OCI-LY3 (cell line): ENCODE results near the gene GALNT14.

ENCODE experiments used
- H2AFZ ChIP-seq: fragments of 200-600, 300-600 bp; shearing (Covaris generic); 2 replicates; pipeline ENCODE4 v1.6.0; 2014; ENCODE audit warnings: antibody characterized with exemption, low read depth, low read length
- H3K27ac ChIP-seq: fragments of 200-600, 300-600 bp; sonication (generic); 2 replicates; pipeline ENCODE4 v1.5.1; 2014; ENCODE audit warnings: mild to moderate bottlenecking, low read length, moderate library complexity, mixed read lengths
- H3K27me3 ChIP-seq: fragments of 200-600, 300-600 bp; sonication (generic); 2 replicates; pipeline ENCODE4 v1.6.1; 2014; ENCODE audit warnings: low read depth, low read length, mixed read lengths
- H3K36me3 ChIP-seq: fragments of 200-600, 300-600 bp; sonication (generic); replicated peaks from 2 replicates; pipeline ENCODE3; 2014; ENCODE audit warnings: low read depth, low read length, mixed read lengths
- H3K4me1 ChIP-seq: fragments of 300-600, 200-600 bp; sonication (generic); 2 replicates; pipeline ENCODE4 v1.6.1; 2014; ENCODE audit warnings: low read length, mixed read lengths
- H3K4me2 ChIP-seq: fragments of 200-600, 300-600 bp; sonication (generic); 2 replicates; pipeline ENCODE4 v1.6.1; 2014; ENCODE audit warnings: low read length, mixed read lengths
- H3K4me3 ChIP-seq: fragments of 300-600, 200-600 bp; sonication (generic); 2 replicates; pipeline ENCODE4 v1.5.1; 2014; ENCODE audit warnings: antibody characterized with exemption, mild to moderate bottlenecking, low read length, moderate library complexity
- H3K79me2 ChIP-seq: fragments of 300-600, 200-600 bp; shearing (Covaris generic); 2 replicates; pipeline ENCODE4 v1.6.1; 2014; ENCODE audit warnings: mild to moderate bottlenecking, low read length, mixed read lengths
- H3K9ac ChIP-seq: fragments of 300-600, 200-600 bp; shearing (Covaris generic); 2 replicates; pipeline ENCODE4 v1.6.0; 2014; ENCODE audit warnings: mild to moderate bottlenecking, low read length, moderate library complexity
- H3K9me3 ChIP-seq: fragments of 200-600, 300-600 bp; shearing (Covaris generic); 2 replicates; pipeline ENCODE4 v1.6.1; 2014; ENCODE audit warnings: low read length, mixed read lengths; ENCODE audit not compliant: insufficient read depth
- H4K20me1 ChIP-seq: fragments of 200-600, 300-600 bp; sonication (generic); 2 replicates; pipeline ENCODE4 v1.6.1; 2016; ENCODE audit warnings: low read length, mixed read lengths; ENCODE audit not compliant: insufficient read depth
- CTCF ChIP-seq: fragments of 200-600, 300-600 bp; sonication (generic); IDR thresholded peaks from 2 replicates; pipeline ENCODE4 v1.5.1; 2014; ENCODE audit warnings: antibody characterized with exemption, low read length, low read depth
- EZH2phosphoT487 ChIP-seq: fragments of 200-600 bp; shearing (Covaris generic); IDR thresholded peaks from 2 replicates; pipeline ENCODE4 v1.6.1; 2018; ENCODE audit warnings: antibody characterized with exemption, mixed run types, low read depth

GALNT14 gene

GRCh38 chr2:31101701-31102100 lies 36.5 kb downstream of the GALNT14 start:
- Histone ChIP-seq H3K79me2 (peaks cover 88% of the 10 kb centered on the region), H3K9ac (no peak overlapping the region), H3K4me1 (peaks cover 2% of the 10 kb centered on the region; the same call in 1 of the 2 replicates), H3K4me2 (no peak overlapping the region), H3K9me3 (peaks cover 8% of the 10 kb centered on the region; the same call in 1 of the 2 replicates), H3K27me3 (no peaks in the 10 kb centered on the region), H3K36me3 (peaks cover 47% of the 10 kb centered on the region), H3K27ac (no peak overlapping the region), H2AFZ (no peak overlapping the region), H4K20me1 (peaks cover 36% of the 10 kb centered on the region), H3K4me3 (no peak overlapping the region)
- TF ChIP-seq EZH2phosphoT487 (no peak), CTCF (no peak)

- H3K4me2 ChIP-seq: no peak overlapping the region
- peaks cover 85% of the 10 kb centered on the region for H3K79me2 ChIP-seq
- TF ChIP-seq EZH2phosphoT487 (no peak), CTCF (no peak)
- no peaks in the 10 kb centered on the region for H3K27me3 ChIP-seq
- no peak overlapping the region for H2AFZ ChIP-seq
- no peak overlapping the region for H3K9ac ChIP-seq
- peaks cover 2% of the 10 kb centered on the region; the same call in 1 of the 2 replicates for H3K4me1 ChIP-seq
- peaks cover 32% of the 10 kb centered on the region for H3K36me3 ChIP-seq
- no peak overlapping the region for H3K27ac ChIP-seq
- H3K4me3 ChIP-seq: no peak overlapping the region
- peaks cover 53% of the 10 kb centered on the region for H4K20me1 ChIP-seq
- H3K9me3 ChIP-seq: peaks cover 6% of the 10 kb centered on the region; the same call in 1 of the 2 replicates
These were observed 40.2 kb downstream of the GALNT14 start for GRCh38 chr2:31097962-31098613.

- Histone ChIP-seq H3K4me3 (no peak overlapping the region), H3K27ac (no peak overlapping the region), H2AFZ (no peak overlapping the region), H3K36me3 (peaks cover 32% of the 10 kb centered on the region), H3K9me3 (no peaks in the 10 kb centered on the region), H3K9ac (no peak overlapping the region), H3K27me3 (no peaks in the 10 kb centered on the region), H3K4me1 (no peaks in the 10 kb centered on the region), H4K20me1 (peaks cover 89% of the 10 kb centered on the region), H3K79me2 (peaks cover 96% of the 10 kb centered on the region), H3K4me2 (no peak overlapping the region)
- TF ChIP-seq EZH2phosphoT487 (no peak), CTCF (no peak)
These were observed 48.1 kb downstream of the GALNT14 start for GRCh38 chr2:31090188-31090587.

GRCh38 chr2:31089645-31090044 lies 48.6 kb downstream of the GALNT14 start:
- H3K27ac ChIP-seq: no peak overlapping the region
- peaks cover 95% of the 10 kb centered on the region for H3K79me2 ChIP-seq
- H3K4me2 ChIP-seq: no peak overlapping the region
- no peak overlapping the region for H3K4me3 ChIP-seq
- H3K4me1 ChIP-seq: no peaks in the 10 kb centered on the region
- no peaks in the 10 kb centered on the region for H3K9me3 ChIP-seq
- H3K27me3 ChIP-seq: no peaks in the 10 kb centered on the region
- peaks cover 89% of the 10 kb centered on the region for H4K20me1 ChIP-seq
- TF ChIP-seq CTCF: no peak
- no peak for TF ChIP-seq EZH2phosphoT487
- H3K9ac ChIP-seq: no peak overlapping the region
- no peak overlapping the region for H2AFZ ChIP-seq
- H3K36me3 ChIP-seq: peaks cover 31% of the 10 kb centered on the region
